ENCODE data around the gene AHNAK2. TPM values are rescaled to one million over a fixed set of nuclear protein-coding genes. Genes with fewer than 3 reads are reported as not detected.

Gene AHNAK2
- total and polyA plus RNA-seq, 2 experiments from 2014 or later, result 38.3 to 58.0 TPM

DNA sequence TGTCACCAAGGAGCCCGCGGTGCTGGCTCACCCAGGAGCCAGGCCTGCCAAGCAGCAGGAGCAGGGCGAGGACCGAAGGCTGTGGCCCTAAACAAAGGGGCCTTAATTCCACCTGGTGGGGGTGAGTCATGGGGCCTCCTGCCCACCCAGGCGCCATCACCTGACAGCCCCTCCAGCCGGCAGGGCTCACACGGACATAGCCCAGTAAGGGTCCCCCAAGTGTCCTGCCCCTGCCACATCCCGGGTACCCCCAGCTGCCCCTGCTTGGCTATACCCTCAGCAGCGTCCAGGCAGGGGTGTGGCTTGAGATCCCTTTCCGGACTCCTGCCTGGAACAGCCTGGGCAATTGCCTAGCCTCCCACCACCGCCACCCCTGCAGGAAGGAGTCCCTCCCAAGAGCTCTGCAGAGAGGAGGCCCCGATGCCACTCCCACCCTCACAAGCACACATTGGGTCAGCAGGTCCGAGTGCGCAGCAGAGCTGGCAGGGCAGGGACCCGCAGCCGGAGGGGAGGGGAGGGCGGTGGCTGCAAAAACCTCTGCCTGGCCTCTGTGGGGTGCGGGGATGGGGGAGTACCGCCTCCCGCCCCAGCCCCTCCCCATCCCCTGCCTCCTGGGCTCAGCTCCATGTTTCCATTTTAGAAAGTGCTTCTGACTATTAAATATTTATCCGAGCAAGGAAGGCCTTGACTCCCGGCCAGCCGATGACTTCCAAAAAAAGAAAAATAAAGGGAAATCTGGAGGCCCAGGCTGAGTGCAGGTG is 4.6 kb downstream of the AHNAK2 start:
- in situ Hi-C loops (cut with MboI), result no loop called here
- peak overlapping the region; percentile 94 for H3K27ac ChIP-seq
- peaks cover 44% of the 10 kb centered on the region for H3K4me1 ChIP-seq (ENCODE audit: insufficient read depth)
- H3K4me3 ChIP-seq, result peak overlapping the region; percentile 1; the same call in 1 of the 2 replicates
- peak overlapping the region; percentile 31 for H3K4me2 ChIP-seq (ENCODE audit: unreplicated experiment)
- H3K9me2 ChIP-seq (ENCODE audit: insufficient read depth), result no peaks in the 10 kb centered on the region
- H3K79me2 ChIP-seq (ENCODE audit: insufficient read depth), result 0 out of 2 replicates have a peak, but pooled peaks cover 5% of the 10 kb centered on the region
- no peaks in the 10 kb centered on the region for H3K36me3 ChIP-seq (ENCODE audit: low read depth)
- peak; percentile 87 for DNase-seq
- WGBS, 2 experiments (ENCODE audit: low coverage in 1 of 2, low lambda C conversion rate in 2 of 2, missing lambda C conversion rate in 2 of 2), result 0 to 1% methylated on average over 9 to 20 of the region's 23 CpGs
- peak overlapping the region; percentile 14; the same call in 1 of the 2 replicates for H2AFZ ChIP-seq
- H3K9me3 ChIP-seq (ENCODE audit: low read depth), result no peaks in the 10 kb centered on the region
- no peaks in the 10 kb centered on the region for H4K20me1 ChIP-seq (ENCODE audit: insufficient read depth)
- H3K27me3 ChIP-seq (replicated peaks; ENCODE audit: insufficient read depth), result no peaks in the 10 kb centered on the region
- TF ChIP-seq EZH2phosphoT487 (IDR thresholded peaks at IDR 0.05; ENCODE audit: insufficient read depth, low read depth), result no peak
- TF ChIP-seq EZH2 (IDR thresholded peaks at IDR 0.05; ENCODE audit: insufficient read depth, poor library complexity, severe bottlenecking), result no peak
- peaks cover 7% of the 10 kb centered on the region for H3F3A ChIP-seq (ENCODE audit: insufficient read depth)
- H3K9ac ChIP-seq, result peak overlapping the region; percentile 55

DNA sequence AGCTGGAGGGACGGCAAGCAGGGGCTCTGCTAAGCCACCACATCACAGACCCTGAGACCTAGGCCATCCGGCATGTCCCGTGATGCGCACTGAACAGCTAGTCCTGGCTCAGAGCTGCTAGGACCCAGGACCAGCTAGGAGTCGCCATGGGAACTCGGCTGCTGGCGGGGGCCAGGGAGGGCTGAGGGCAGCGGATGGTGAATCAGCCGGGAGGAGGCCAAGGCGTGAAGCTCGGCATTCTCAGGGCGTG is 5.1 kb downstream of the AHNAK2 start:
- in situ Hi-C loops (cut with MboI), result no loop called here
- H3K4me3 ChIP-seq, result peak overlapping the region; percentile 37; the same call in 1 of the 2 replicates
- H3K27me3 ChIP-seq (replicated peaks; ENCODE audit: insufficient read depth), result no peaks in the 10 kb centered on the region
- DNase-seq, result peak; percentile 100
- WGBS, 2 experiments (ENCODE audit: low coverage in 1 of 2, low lambda C conversion rate in 2 of 2, missing lambda C conversion rate in 2 of 2), result 0 to 1% methylated on average over 11 to 12 of the region's 12 CpGs
- 0 out of 2 replicates have a peak, but pooled peaks cover 5% of the 10 kb centered on the region for H3K79me2 ChIP-seq (ENCODE audit: insufficient read depth)
- H4K20me1 ChIP-seq (ENCODE audit: insufficient read depth), result no peaks in the 10 kb centered on the region
- peak overlapping the region; percentile 51 for H2AFZ ChIP-seq
- H3K27ac ChIP-seq, result peak overlapping the region; percentile 94
- H3F3A ChIP-seq (ENCODE audit: insufficient read depth), result peaks cover 7% of the 10 kb centered on the region
- peak overlapping the region; percentile 81 for H3K9ac ChIP-seq
- H3K9me2 ChIP-seq (ENCODE audit: insufficient read depth), result no peaks in the 10 kb centered on the region
- peak overlapping the region; percentile 53 for H3K4me2 ChIP-seq (ENCODE audit: unreplicated experiment)
- TF ChIP-seq EZH2phosphoT487 (IDR thresholded peaks at IDR 0.05; ENCODE audit: insufficient read depth, low read depth) (no peak), EZH2 (IDR thresholded peaks at IDR 0.05; ENCODE audit: insufficient read depth, poor library complexity, severe bottlenecking) (no peak)
- H3K4me1 ChIP-seq (ENCODE audit: insufficient read depth), result peaks cover 49% of the 10 kb centered on the region
- no peaks in the 10 kb centered on the region for H3K36me3 ChIP-seq (ENCODE audit: low read depth)
- no peaks in the 10 kb centered on the region for H3K9me3 ChIP-seq (ENCODE audit: low read depth)

DNA sequence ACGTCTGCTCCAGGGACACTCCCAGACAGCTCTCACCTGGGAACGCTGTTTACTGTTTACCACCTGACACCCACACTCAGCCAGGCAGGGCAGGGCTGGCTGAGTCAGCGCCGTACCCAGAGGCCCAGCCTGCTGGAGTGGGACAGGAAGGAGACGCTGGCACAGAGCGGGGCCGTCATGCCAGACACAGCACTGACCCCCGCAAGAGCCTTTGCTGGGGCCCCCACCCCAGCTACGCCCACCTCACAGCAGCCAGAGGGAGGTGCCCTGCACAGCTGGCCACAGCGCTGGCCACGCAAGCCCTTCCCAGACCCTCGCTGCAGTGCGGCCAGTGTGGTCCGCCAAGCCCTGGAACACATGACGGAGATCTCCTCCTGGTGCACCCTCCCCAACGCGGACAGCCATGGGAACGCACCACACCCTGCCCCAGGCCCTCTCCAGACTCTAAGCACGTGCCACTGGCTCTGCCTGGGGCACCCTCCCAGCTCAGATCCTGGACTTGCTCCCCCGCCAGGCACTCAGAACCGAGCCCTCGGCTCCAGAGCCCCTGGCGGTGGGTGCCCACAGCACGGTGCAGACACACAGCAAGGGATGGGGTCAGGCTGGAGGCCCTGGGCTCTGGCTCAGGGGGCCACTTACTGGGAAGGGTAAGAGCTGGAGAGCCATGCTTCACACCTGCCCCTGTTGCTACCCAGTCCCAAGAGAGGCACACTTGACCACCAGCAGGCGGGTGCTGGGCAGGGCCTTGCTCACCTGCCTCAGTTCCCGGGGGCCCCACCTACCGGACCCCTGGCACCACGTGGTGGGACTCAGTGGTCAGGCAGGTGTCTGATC is 5.7 kb downstream of the AHNAK2 start:
- Histone ChIP-seq H3K27me3 (replicated peaks; ENCODE audit: insufficient read depth) (no peaks in the 10 kb centered on the region), H3K4me3 (peak overlapping the region; percentile 37; the same call in 1 of the 2 replicates), H3K36me3 (ENCODE audit: low read depth) (no peaks in the 10 kb centered on the region), H3K79me2 (ENCODE audit: insufficient read depth) (0 out of 2 replicates have a peak, but pooled peaks cover 11% of the 10 kb centered on the region), H3K9me3 (ENCODE audit: low read depth) (no peaks in the 10 kb centered on the region), H4K20me1 (ENCODE audit: insufficient read depth) (no peaks in the 10 kb centered on the region), H3K9ac (peak overlapping the region; percentile 81), H3K4me2 (ENCODE audit: unreplicated experiment) (peak overlapping the region; percentile 53), H2AFZ (peak overlapping the region; percentile 51), H3K27ac (peak overlapping the region; percentile 94), H3F3A (ENCODE audit: insufficient read depth) (peaks cover 7% of the 10 kb centered on the region), H3K9me2 (ENCODE audit: insufficient read depth) (no peaks in the 10 kb centered on the region), H3K4me1 (ENCODE audit: insufficient read depth) (peaks cover 51% of the 10 kb centered on the region)
- in situ Hi-C loops (cut with MboI), result no loop called here
- peak; percentile 87 for DNase-seq
- TF ChIP-seq EZH2phosphoT487 (IDR thresholded peaks at IDR 0.05; ENCODE audit: insufficient read depth, low read depth) (no peak), EZH2 (IDR thresholded peaks at IDR 0.05; ENCODE audit: insufficient read depth, poor library complexity, severe bottlenecking) (no peak)
- 7% methylated on average over 25 to 27 of the region's 28 CpGs for WGBS, 2 experiments (ENCODE audit: low coverage in 1 of 2, low lambda C conversion rate in 2 of 2, missing lambda C conversion rate in 2 of 2)

DNA sequence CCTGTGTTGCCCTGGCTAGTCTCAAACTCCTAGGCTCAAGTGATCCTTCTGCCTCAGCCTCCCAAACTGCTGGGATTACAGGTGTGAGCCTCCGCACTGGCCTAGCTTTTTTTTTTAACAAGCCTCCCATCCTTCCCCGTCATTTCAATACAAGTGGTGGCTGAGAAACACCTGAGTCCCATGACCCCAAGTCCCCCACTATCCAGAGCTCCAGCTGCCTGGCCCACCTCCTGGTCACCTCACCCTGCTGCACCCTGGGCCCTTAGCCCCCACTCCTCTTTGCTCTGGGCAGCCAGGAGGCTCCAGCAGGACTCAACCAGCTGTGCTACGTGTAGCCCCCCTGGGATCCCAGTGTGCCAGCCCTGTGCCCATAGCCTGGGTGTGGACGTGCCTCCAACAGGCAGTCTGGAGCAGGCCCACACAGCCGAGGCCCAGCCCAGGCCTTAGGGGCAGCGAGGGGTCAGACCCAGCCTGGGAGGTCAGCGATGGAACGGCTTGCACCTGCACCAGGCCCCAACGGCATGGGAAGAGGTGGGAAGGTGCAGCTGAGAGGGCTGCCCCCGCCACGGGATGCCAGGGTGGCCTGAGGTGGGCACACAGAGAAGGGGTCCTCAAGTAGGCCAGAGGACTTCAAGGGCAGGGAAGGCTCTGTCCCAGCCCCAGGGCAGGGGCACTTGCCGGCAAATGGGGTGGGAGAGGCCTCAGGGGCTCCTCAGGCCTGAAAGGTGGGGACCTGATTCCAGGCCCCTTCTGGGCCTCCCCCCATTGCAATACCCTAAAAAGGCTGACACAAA is 6.5 kb downstream of the AHNAK2 start:
- Histone ChIP-seq H4K20me1 (ENCODE audit: insufficient read depth) (no peaks in the 10 kb centered on the region), H3K27me3 (replicated peaks; ENCODE audit: insufficient read depth) (no peaks in the 10 kb centered on the region), H2AFZ (no peak overlapping the region; the same call in 1 of the 2 replicates), H3K9me2 (ENCODE audit: insufficient read depth) (no peaks in the 10 kb centered on the region), H3K4me2 (ENCODE audit: unreplicated experiment) (peak overlapping the region; percentile 53), H3K9ac (peak overlapping the region; percentile 81), H3K27ac (peak overlapping the region; percentile 94), H3K4me3 (no peak overlapping the region), H3K79me2 (ENCODE audit: insufficient read depth) (peaks cover 16% of the 10 kb centered on the region), H3K4me1 (ENCODE audit: insufficient read depth) (peaks cover 56% of the 10 kb centered on the region), H3K36me3 (ENCODE audit: low read depth) (no peaks in the 10 kb centered on the region), H3F3A (ENCODE audit: insufficient read depth) (peaks cover 7% of the 10 kb centered on the region), H3K9me3 (ENCODE audit: low read depth) (no peaks in the 10 kb centered on the region)
- 78 to 81% methylated on average over 10 to 12 of the region's 12 CpGs for WGBS, 2 experiments (ENCODE audit: low coverage in 1 of 2, low lambda C conversion rate in 2 of 2, missing lambda C conversion rate in 2 of 2)
- no peak for DNase-seq
- no peak for TF ChIP-seq EZH2 (IDR thresholded peaks at IDR 0.05; ENCODE audit: insufficient read depth, poor library complexity, severe bottlenecking)
- in situ Hi-C loops (cut with MboI), result no loop called here
